Stimulated activated CD8-positive, alpha-beta memory T cell treated with anti-CD3 and anti-CD28 coated beads, Interleukin-2, amount 100 ng/mL, for 48 hours (primary cell): ENCODE data around the gene MTHFSD.
A peak's percentile ranks its signal among the peaks of the same experiment; 100 is the strongest.

Experiments used
- DNase-seq, 2 donors: peaks; one replicate each; pipeline ENCODE4 v3.0.0-alpha.2; 2020; ENCODE audit warnings: low read depth in 2 of 2

MTHFSD gene

GRCh38 chr16:86584071-86584685, 29.1 kb upstream of the MTHFSD start:
- DNase-seq = no peak

GRCh38 chr16:86581458-86581857, 26.4 kb upstream of the MTHFSD start:
- DNase-seq = no peak

GRCh38 chr16:86580791-86581170, 25.7 kb upstream of the MTHFSD start:
- no peak for DNase-seq

- no peak for DNase-seq
Observed at GRCh38 chr16:86580063-86580790, 25.2 kb upstream of the MTHFSD start.

- no peak for DNase-seq
Observed at GRCh38 chr16:86579268-86580062, 24.4 kb upstream of the MTHFSD start.

- DNase-seq = no peak
Observed at GRCh38 chr16:86578611-86579267, 23.7 kb upstream of the MTHFSD start.

- DNase-seq = no peak
Observed at GRCh38 chr16:86578061-86578599, 23.1 kb upstream of the MTHFSD start, which contains the start of gene FOXL1. FOXL1 (plus strand) TSS chr16:86578549; CDS start chr16:86578724, 175 bp downstream.

GRCh38 chr16:86577314-86577971, 22.4 kb upstream of the MTHFSD start:
- no peak for DNase-seq

GRCh38 chr16:86576591-86577313, 21.7 kb upstream of the MTHFSD start:
- DNase-seq = no peak

- DNase-seq = peak in 1 of 2 donors; percentile 47
Observed at GRCh38 chr16:86575754-86576557, 20.9 kb upstream of the MTHFSD start.

GRCh38 chr16:86575095-86575685, 20.2 kb upstream of the MTHFSD start:
- no peak for DNase-seq

- no peak for DNase-seq
Observed at GRCh38 chr16:86574646-86575045, 19.6 kb upstream of the MTHFSD start.

GRCh38 chr16:86573646-86574508, 18.8 kb upstream of the MTHFSD start:
- no peak for DNase-seq

GRCh38 chr16:86573215-86573614, 18.2 kb upstream of the MTHFSD start:
- DNase-seq = no peak

- DNase-seq = no peak
Observed at GRCh38 chr16:86572606-86573005, 17.6 kb upstream of the MTHFSD start.

GRCh38 chr16:86572041-86572521, 17.0 kb upstream of the MTHFSD start:
- DNase-seq = no peak

GRCh38 chr16:86571530-86571915, 16.5 kb upstream of the MTHFSD start:
- DNase-seq = no peak
